ENCODE results near the gene KLHL6.
"Not testable (repeated sequence)": the region's sequence is repeated elsewhere in the genome, so short reads cannot be mapped to it uniquely, and the experiment has no call there.

KLHL6 gene

DNA sequence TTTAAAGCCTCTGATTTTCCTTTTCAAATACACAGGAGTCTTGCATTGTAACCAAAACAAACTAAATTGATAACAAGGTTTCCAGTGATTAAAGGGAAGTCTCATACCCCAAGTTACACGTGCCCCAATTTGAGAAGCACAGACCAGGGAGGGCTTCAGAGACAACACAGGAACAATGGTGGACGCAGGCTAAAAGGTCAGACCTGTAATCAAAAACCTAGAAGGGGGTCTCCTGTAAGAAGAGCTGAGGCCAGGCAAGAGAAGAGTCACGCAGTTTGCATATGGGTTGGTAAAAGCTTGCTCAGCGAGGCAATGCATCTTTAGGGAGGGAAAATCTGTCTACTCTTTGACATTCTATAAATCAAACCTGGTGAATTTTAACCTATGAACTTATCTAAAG lies 68.5 kb downstream of the KLHL6 start:
- DNase-seq (ENCODE audit: low read depth in 2 of 2): no peak

DNA sequence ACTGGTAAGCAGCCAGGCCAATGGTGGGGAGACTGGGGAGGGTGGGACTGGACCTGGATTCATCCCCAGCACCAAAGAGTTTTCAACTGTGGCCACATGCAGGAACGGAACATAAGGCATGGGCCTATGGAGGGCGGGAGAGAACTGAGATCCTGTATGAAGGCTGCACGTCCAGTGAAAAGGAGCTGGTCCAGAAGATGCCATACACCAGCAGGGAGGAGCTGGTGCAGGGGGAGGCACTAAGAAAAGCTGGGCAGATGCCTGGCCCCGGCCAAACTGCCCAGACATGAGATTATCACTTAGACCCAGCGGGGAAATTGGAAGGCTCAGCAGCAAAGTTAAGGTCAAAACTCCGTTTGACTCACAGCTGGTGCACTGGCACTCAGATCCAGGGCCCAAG lies 69.0 kb downstream of the KLHL6 start:
- no peak for DNase-seq (ENCODE audit: low read depth in 2 of 2)

DNA sequence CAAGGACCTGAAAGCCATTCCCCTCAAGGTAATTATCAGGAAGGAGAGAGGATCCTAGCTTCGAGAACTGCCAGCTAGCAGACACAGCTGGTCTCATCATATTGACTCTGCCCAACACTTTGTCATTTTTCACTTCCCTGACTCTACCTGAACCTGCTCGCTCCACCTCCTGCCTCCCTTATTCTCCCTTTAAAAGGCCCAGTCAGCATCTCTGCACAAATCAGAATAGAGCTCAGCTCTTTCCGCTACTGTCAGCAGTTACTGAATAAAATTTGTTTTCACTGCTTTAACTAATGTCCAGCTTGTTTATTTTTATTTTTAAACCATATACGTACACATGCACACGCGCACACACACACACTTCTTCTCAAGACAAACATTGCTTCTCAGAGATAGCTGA lies 69.9 kb downstream of the KLHL6 start:
- no peak for DNase-seq (ENCODE audit: low read depth in 2 of 2)

DNA sequence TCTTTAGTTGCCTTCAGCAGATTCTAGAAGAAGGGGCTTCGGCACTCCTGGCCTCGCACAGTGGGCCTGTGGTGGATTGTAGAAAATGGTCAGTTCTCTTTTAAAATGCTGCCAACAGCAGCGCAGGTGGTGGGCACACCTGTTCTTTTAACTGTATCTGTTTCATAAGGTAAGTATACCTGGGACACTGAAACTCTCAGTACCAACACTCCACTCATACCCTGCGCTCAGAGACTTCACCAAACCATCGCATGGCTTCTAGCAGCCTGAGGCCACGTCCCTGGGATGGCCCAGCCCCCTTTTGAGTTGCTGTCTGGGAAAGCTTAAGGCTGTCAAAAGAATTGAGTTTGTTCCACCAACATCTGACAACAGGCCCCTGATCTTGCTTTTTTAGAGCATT lies 70.4 kb downstream of the KLHL6 start:
- no peak for DNase-seq (ENCODE audit: low read depth in 2 of 2)

DNA sequence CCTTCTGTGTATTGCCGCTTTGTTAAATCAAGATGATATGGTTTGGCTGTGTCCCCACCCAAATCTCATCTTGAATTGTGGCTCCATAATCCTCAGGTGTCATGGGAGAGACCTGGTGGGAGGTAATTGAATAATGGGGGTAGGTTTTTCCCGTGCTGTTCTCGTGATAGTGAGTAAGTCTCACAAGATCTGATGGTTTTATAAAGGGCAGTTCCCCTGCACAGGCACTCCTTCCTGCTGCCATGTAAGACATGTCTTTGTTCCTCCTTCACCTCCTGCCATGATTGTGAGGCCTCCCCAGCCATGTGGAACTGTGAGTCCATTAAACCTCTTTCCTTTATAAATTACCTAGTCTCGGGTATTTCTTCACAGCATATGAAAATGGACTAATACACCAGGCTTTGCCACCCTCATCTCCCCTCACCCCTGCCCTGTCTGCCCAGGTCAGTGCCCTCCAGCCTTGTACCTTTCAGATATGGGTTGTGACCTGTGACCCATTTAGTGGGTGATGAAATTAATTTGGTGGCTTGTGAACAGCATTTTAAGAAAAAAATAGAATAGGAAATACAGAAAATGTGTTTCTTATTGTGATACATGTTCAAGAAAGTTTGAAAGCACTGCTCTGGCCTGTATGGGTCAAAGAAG lies 71.0 kb downstream of the KLHL6 start:
- no peak for DNase-seq (ENCODE audit: low read depth in 2 of 2)

DNA sequence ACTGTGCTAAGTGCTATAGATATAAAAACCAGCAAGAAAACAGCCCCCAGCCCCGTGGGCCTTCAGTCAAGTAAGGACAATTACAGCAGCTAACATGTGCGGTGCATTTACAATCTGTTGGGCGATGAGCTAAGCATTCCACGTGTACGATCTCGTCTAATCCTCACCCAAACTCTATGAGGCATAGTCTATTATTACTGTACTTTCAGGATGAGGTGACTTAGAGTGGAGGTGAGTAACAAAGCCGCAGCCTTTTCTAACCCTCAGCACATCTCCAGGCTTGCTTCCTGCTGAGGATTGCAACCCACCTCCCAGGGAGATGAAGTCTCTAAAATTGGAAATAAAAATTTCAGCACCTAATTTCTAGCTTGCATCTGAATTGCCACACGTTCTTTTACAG lies 73.9 kb downstream of the KLHL6 start:
- no peak for DNase-seq (ENCODE audit: low read depth in 2 of 2)

DNA sequence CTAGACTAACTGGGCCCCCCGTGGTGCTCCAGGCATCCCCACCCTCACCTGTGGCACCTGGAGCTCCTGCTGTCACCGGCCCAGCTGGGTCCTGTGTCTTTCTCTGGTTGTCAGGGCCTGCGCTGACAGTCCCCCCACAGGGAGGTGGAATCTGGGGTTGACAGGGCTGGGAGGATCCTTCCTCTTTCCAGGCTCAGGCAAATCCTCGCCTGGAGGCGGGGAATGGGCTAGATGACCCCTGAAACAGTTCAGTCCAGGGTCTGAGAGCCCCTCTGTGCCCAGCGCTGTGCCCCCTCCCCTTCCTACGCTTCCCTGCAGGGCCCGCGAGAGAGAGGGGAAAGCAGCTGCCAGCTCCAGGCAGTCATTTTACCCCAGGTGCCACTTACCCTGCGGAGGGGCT lies 77.0 kb downstream of the KLHL6 start:
- DNase-seq (ENCODE audit: low read depth in 2 of 2): no peak

DNA sequence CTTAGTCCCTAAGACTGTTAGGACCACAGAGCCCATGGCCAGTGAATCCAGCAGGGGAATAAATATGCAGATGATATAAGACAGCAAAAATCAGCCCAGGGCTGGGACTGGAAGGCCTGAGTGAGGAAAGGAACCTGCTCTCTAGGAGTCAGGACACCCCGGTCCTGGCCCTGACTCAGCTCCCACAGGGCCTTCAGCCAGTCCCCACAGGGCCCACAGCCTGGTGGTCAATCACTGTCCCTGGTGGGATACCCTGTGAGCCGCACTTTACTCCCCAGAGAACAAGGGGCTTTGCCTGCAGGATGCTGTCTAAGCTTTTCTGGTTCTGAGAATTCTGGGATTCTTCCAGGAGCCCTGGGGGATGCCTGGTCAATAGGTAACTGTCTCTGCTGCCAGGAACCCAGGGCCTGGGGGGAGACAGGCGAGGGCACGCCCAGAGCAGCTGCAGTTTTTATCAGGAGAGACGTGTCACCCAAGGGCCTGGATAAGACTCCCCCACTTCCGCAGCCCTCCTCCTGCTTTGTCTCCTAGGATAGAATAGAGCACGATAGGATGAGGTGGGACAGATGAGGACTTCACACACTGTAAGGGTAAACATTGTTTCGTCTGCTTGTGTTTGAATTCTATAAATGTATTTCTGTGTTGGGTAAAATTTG lies 77.6 kb downstream of the KLHL6 start:
- no peak for DNase-seq (ENCODE audit: low read depth in 2 of 2)

DNA sequence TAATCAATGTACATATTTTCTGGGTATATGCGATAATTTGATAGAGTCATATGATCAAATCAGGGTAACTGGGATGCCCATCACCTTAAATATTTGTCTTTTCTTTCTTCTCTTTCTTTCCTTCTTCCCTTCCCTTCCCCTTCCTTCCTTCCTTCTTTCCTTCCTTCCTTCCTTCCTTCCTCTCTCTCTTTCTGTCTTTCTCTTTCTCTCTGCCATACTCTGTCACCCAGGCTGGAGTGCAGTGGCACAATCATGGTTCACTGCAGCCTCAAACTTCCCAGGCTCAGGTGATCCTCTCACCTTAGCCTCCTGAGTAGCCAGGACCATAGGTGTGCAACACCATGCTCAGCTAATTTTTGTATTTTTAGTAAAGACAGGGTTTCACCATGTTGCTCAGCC lies 79.7 kb downstream of the KLHL6 start:
- not testable (repeated sequence) for DNase-seq (ENCODE audit: low read depth in 2 of 2)

DNA sequence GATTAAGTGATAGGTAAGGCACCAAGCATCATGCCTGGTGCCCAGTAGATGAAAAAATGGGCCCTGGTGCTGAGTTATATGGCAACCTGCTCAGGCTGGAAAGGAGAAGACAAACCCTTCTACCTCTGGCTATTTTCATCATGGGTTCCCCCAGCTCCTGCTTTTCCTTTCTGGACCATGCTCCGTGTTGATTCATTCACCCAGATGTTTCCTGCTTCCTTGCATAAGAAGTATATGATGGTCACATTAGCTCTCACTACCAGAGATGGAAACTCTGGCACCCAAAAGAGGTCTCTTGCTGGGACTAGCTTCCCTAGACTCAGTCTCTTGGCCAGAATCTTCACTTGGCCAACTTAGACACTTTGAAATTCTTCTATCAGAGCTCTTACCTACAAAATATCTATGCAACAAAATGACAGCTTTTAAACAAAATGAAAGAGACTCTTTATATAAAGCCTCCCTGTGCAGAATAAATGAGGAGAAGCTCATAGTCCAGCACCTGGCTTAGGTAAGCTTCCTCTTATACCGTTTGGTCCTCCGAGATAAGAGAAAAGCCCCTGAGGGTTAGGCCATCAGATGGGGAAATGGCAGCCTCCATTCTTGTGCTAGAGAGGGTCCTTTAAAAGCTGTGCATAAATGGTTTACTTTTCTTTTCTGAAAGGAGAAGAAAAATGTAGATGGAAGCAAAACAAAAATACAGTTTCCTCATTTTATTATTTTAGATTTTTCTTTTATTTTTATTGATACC lies 80.3 kb downstream of the KLHL6 start:
- DNase-seq (ENCODE audit: low read depth in 2 of 2): no peak

DNA sequence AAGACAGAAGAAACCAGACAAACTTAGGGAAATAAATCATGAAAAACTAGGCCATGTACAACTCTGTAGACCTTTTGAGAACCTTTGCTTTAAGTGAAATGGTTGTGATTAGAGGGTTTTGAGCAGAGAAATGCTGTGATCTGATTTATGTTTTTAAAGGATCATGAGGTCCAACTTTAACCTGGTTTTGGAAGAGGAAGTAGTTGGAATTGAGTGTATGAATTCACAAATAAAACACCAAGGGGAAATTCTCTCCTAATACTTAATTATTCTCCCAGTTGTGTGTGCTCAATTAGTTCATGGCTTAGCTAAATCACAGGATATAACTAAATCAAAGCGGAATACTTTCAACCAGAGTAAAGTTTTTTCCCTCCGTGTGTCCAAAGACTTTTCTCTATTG lies 81.5 kb downstream of the KLHL6 start:
- DNase-seq (ENCODE audit: low read depth in 2 of 2): no peak

DNA sequence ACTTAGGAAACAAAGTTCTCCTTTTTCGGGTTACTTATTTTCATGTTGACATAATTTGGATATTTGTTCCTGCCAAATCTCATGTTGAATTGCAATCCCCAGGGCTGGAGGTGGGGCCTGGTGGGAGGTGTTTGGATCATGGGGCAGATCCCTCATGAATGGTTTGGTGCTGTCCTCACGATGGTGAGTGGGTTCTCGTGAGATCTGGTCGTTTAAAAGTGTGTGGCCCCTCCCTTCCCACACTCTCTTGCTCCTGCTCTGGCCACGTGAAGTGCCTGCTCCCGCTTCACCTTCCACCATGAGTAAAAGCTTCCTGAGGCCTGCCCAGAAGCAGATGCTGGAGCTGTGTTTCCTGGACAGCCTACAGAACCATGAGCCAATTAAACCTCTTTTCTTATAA lies 83.4 kb downstream of the KLHL6 start:
- DNase-seq (ENCODE audit: low read depth in 2 of 2): no peak

DNA sequence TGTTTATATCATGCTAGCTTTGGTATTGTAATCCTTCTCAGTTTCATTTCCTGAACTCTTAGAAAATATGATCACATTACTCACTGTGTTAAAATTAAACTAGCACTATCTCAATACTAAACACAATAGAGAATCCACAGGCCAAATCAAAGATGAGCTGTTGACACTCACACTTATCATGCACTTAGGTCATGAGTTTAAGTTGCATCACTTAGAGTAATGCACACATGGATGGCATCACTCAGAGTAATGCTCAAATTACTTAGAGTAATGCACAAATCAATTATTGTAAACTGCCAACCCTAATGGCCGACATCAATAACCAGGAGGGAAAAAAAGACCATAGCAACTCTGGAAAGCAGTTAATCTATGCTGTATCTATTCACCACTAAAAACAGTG lies 87.1 kb downstream of the KLHL6 start:
- DNase-seq (ENCODE audit: low read depth in 2 of 2): no peak

DNA sequence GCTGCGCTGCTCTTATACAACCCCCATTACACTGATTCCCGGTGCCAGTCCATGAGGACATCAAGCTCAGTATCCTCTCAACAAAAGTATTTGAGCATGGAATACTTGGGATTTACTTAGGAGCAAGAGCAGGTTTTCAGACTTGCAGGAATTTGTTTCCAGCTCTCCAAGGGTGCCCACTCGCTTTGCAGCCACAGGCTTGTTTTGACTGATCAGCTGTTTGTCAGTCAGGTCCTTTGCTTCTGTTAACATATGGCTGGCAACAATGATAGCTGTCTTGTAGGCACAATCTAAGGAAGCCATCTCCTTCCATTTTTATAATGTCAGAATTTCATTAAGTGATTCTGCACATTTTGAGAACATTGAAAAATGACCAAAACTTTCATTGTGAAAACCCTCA lies 88.9 kb downstream of the KLHL6 start:
- DNase-seq (ENCODE audit: low read depth in 2 of 2): no peak

DNA sequence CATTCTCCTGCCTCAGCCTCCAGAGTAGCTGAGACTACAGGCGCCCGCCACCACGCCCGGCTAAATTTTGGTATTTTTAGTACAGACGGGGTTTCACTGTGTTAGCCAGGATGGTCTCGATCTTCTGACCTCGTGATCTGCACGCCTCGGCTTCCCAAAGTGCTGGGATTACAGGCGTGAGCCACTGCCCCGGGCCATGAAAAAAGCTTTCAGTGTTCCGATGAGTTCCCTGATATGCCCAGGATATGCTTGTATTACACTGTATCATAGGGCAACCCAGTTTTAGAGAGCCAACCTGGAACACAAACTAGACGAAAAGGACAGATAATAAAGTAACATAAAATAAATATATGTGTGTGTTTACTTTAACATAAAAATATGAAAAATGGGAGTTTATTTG lies 89.8 kb downstream of the KLHL6 start:
- not testable (repeated sequence) for DNase-seq (ENCODE audit: low read depth in 2 of 2)

DNA sequence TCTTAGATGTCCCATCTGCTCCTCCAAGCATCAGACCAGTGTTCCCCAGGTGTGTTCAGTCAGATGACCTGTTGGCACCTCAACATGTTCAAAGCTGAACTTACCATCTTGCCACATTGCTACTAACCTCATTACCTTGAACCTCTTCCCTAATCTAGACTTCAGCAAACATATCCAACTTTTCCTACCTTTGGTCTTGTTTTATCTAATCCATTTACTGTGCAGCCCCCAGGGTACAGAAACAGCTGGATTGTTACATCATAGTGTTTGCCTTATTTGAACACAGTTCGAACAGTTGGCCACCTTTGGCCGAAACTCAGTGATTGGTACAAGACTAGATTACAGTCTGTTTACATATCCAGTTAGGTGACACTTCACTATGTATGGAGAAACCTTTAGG lies 91.0 kb downstream of the KLHL6 start:
- DNase-seq (ENCODE audit: low read depth in 2 of 2): no peak

DNA sequence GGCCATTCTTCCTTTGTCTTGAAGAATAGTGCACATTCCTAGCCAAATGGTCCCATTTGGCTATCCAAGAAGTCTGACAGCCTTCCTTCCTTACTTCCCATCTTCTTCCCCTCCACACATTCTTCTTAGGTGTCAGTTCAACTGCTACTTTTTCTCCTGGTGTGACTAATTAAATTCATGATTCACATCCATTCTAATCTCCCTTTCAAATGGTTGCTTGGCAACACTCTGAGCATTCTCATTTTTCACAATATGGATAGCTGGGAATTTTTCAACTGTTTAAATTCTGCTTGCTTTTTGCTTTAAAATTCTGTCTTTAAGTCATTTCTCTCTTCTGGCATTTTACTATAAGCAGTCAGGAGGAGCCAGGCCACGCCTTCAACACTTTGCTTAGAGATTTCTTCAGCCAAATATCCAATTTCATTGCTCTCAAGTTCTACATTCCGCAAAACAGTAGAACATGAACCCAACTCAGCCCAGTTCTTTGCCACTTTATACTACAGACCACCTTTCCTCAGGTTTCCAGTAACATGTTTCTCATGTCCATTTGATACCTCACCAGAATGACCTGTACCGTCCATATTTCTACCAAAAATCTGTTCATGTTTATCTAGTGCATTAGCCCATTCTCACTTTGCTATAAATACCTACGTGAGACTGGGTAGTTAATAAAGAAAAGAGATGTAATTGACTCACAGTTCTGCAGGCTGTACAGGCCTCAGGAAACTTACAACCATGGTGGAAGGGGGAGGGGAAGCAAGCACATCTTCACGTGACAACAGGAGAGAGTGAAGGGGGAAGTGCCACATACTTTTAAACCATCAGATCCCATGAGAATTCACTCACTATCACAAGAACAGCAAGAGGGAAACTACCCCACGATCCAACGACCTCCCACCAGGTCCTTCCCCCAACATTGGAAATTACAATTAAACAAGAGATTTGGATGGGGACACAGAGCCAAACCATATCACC lies 95.1 kb downstream of the KLHL6 start:
- DNase-seq (ENCODE audit: low read depth in 2 of 2): no peak

DNA sequence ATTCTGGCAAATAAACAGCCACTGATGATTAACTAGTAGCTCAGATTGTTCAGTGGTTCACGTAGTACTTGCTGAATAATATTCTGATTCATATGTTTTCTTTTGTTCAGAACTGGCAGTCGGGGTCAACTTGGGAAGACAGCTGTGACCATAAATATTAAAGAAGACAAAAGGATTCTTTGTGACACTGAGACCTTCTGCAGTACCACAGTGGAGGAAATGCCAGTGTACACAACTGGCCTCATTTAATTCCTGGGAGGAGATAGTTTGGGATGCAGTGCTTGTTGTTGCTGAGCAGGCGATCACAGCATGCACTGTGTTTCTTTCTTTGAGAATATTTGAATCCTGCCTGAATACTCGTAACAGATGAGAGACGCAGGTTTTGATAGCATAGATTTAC lies 100.4 kb downstream of the KLHL6 start:
- DNase-seq (ENCODE audit: low read depth in 2 of 2): no peak

DNA sequence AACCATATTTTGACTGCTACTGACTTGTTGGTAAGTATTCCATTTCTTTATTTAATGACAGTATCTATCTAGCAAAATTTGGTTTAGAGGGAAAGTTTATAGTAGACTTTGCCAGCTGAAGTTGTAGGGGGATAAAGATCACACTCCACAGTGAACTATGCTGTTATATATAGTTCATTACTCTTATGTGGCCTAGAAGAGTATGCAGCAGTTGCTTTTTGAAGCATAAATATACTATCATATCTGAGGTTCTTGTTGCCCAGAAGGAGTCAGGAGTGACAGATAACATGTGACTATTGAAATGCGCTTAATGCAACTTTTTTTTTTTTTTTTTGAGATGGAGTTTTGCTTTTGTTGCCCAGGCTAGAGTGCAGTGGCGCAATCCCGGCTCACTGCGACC lies 101.4 kb downstream of the KLHL6 start:
- DNase-seq (ENCODE audit: low read depth in 2 of 2): no peak

DNA sequence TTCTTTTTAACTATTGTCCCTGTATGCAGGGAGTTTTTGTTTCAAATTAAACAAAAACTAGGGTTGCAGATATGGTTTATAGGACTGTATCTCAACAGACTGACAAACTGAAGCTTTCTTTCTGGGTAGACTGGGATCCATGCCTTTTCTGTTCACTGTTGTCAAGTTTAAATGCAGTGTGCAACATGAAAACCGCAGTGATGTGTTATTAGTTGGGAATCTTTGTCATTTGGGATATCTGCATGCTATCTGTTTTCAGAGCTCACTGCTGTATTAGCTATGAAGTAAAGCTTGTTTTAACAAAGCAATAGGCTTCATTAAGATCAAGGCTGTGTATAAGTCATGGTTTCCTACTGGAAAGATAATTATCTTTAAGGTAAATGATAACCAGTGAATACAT lies 105.7 kb downstream of the KLHL6 start:
- DNase-seq (ENCODE audit: low read depth in 2 of 2): no peak

DNA sequence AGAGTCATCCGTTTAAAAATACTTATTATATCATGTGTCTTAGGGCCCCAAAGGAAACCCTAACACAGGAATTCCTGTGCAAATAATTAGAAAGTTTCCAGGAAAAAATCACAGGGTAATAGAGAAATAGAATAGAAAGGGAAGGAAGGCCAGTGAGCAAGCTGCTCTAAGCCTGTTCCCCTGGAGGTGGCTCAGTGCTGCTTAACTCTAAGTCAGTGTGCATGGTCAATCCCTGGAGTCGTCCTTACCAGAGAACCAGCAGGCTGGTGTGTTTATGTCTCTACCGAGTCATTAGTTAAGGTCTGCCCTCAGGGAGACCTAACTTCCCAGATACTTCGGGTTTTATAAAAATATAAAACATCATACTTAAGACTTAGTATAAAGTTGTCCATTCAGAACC lies 106.1 kb downstream of the KLHL6 start:
- no peak for DNase-seq (ENCODE audit: low read depth in 2 of 2)
